CD4-positive, alpha-beta T cell (primary cell): ENCODE measurements around the gene IFI27L2. TPM values are rescaled to one million over a fixed set of nuclear protein-coding genes. Genes with fewer than 3 reads are reported as not detected.
"Not testable (repeated sequence)": the region's sequence is repeated elsewhere in the genome, so short reads cannot be mapped to it uniquely, and the experiment has no call there.

Experiments used
- ATAC-seq: fragments of 200-7000 bp; cut with Tn5 transposase; one replicate; pipeline ENCODE4 v1.10.0; 2022; ENCODE audit warnings: mild to moderate bottlenecking; ENCODE audit not compliant: poor library complexity
- CTCF ChIA-PET: fragments of 350-600 bp; sonication (Branson Sonifier 250); formaldehyde crosslinking; loops from one replicate; lab custom pipeline; 2021; ENCODE audit warnings: antibody characterized with exemption, inconsistent platforms; lab: Charles Lee
- POLR2A ChIA-PET: fragments of 350-600 bp; sonication (Branson Sonifier 250); formaldehyde crosslinking; loops from one replicate; lab custom pipeline; 2021; ENCODE audit warnings: antibody characterized with exemption, inconsistent platforms; lab: Charles Lee
- DNase-seq, 14 experiments: peaks; one replicate each; pipeline ENCODE4 v3.0.0-alpha.2; 2013 to 2020; ENCODE audit warnings: mixed read lengths in 2 of 14
- H3K27ac ChIP-seq, 2 donors: one replicate each; pipeline versions ENCODE4 v1.5.1 to v1.7.0; 2013; ENCODE audit warnings: low read length in 2 of 2, low read depth in 1 of 2, mild to moderate bottlenecking in 1 of 2
- H3K27me3 ChIP-seq, 2 experiments: 1 replicate in 1 of 2; 2 replicates in 1 of 2; pipeline versions ENCODE4 v1.6.1 to v1.7.0; 2013; ENCODE audit warnings: low read length in 2 of 2, control low read depth in 1 of 2, mild to moderate bottlenecking in 1 of 2, moderate library complexity in 1 of 2; ENCODE audit not compliant: insufficient read depth in 2 of 2, control insufficient read depth in 1 of 2
- H3K36me3 ChIP-seq: one replicate; pipeline ENCODE4 v1.6.1; 2013; ENCODE audit warnings: low read length, control low read depth; ENCODE audit not compliant: insufficient read depth
- H3K4me1 ChIP-seq: one replicate; pipeline ENCODE4 v1.6.1; 2013; ENCODE audit warnings: low read length, control low read depth; ENCODE audit not compliant: insufficient read depth
- H3K4me3 ChIP-seq: one replicate; pipeline ENCODE4 v1.5.1; 2013; ENCODE audit warnings: mild to moderate bottlenecking, low read length, moderate library complexity
- H3K9me3 ChIP-seq, 2 experiments: 1 replicate in 1 of 2; 2 replicates in 1 of 2; pipeline versions ENCODE4 v1.6.1 to v1.7.0; 2013; ENCODE audit warnings: low read length in 2 of 2, mild to moderate bottlenecking in 2 of 2, control low read depth in 1 of 2, moderate library complexity in 1 of 2; ENCODE audit not compliant: control insufficient read depth in 1 of 2, insufficient read depth in 1 of 2
- H3K27ac Mint-ChIP-seq: one replicate; pipeline ENCODE4 v1.8.0; 2020; ENCODE audit warnings: mixed read lengths
- H3K27me3 Mint-ChIP-seq: one replicate; pipeline ENCODE4 v1.8.0; 2021; ENCODE audit warnings: mixed read lengths
- H3K36me3 Mint-ChIP-seq: one replicate; pipeline ENCODE4 v1.8.0; 2021; ENCODE audit warnings: low read depth, mixed read lengths
- H3K4me1 Mint-ChIP-seq: one replicate; pipeline ENCODE4 v1.8.0; 2021; ENCODE audit warnings: low read depth, mixed read lengths
- H3K4me3 Mint-ChIP-seq: one replicate; pipeline ENCODE4 v1.8.0; 2020; ENCODE audit warnings: mild to moderate bottlenecking, mixed read lengths
- H3K9me3 Mint-ChIP-seq: one replicate; pipeline ENCODE4 v1.8.0; 2020; ENCODE audit warnings: mixed read lengths
- CTCF ChIP-seq: fragments of 200-600 bp; IDR thresholded peaks from one replicate; pipeline ENCODE4 v1.8.0; 2022; ENCODE audit warnings: antibody characterized with exemption, mild to moderate bottlenecking
- intact Hi-C, 2 experiments: fragments of 100-400 bp; cut with DNase I in 1 of 2; cut with micrococcal nuclease in 1 of 2; formaldehyde crosslinking; loops; one replicate each; pipeline versions ENCODE4 v1.15.1 to v1.9.0; 2023 to 2025; cut with DNase I, micrococcal nuclease
- total RNA-seq, 174 experiments: library from RNA in 2 of 174; stranded (reverse) in 2 of 174; gene quantifications; one replicate each; pipeline ENCODE4 v1.2.3 and lab custom pipeline; 2021 to 2026

Gene IFI27L2
- total RNA-seq, 2 experiments from 2014 or later: 21.5 to 22.2 TPM

DNA sequence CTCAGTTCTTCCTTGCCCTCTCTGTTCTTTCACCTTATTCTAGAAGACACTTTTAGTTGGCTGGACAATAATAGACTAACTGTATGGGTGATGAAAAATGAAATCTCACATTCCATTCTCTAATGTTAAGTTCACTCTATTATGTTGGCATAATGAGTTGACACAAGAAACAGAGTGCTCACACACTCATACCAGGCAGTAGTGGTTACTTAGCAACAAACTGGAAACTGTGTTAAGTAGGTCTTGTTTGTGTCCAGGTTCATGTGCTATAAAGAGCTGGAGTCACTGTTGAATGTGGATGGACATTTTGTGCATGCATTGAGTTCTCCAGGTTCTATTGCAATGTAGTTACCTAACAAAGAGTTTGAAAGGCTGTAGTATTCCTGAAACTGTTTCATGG, 27.8 kb upstream of the IFI27L2 start:
- H3K27me3 ChIP-seq: peaks cover 2 to 3% of the 10 kb centered on the region in 2 experiments
- no peak overlapping the region for H3K27ac ChIP-seq
- peaks cover 40% of the 10 kb centered on the region for H3K4me1 ChIP-seq
- TF ChIP-seq CTCF: no peak
- no peaks in the 10 kb centered on the region for H3K36me3 ChIP-seq
- CTCF ChIA-PET: interaction anchor here (0.7 to 2.0 kb wide), 2 partner anchors 20 to 25 kb away, joined by 3 to 9 read pairs; no protein-coding TSS in a partner anchor
- H3K27me3 Mint-ChIP-seq: peaks cover 10% of the 10 kb centered on the region
- H3K4me1 Mint-ChIP-seq: peaks cover 49% of the 10 kb centered on the region
- no peak for ATAC-seq
- no peak overlapping the region for H3K27ac Mint-ChIP-seq
- no peaks in the 10 kb centered on the region for H3K36me3 Mint-ChIP-seq
- no peaks in the 10 kb centered on the region for H3K9me3 Mint-ChIP-seq
- H3K4me3 Mint-ChIP-seq: no peak overlapping the region
- DNase-seq: no peak
- intact Hi-C loops: no loop called here
- POLR2A ChIA-PET: interaction anchor here (2.0 to 3.0 kb wide), 2 partner anchors 18 to 20 kb away, joined by 13 to 24 read pairs; partner anchors contain the start of gene PPP4R4
- H3K4me3 ChIP-seq: no peak overlapping the region
- no peaks in the 10 kb centered on the region for H3K9me3 ChIP-seq

DNA sequence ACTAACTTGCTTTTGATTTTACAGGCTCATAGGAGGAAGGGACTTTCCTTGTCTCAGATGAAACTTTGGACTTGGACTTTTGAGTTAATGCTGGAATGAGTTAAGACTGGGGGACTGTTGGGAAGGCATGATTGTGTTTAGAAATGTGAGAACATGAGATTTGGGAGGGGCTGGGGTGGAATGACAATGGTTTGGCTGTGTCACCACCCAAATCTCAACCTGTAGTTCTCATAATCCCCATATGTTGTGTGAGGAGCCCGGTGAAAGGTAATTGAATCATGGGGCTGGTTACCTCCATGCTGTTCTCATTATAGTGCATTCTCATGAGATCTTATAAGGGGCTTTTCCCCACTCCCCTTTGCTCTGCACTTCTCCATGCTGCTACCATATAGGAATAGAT, 26.7 kb upstream of the IFI27L2 start:
- H3K4me3 Mint-ChIP-seq, H3K36me3 ChIP-seq, CTCF ChIA-PET, H3K27ac Mint-ChIP-seq, ATAC-seq, H3K4me3 ChIP-seq, H3K36me3 Mint-ChIP-seq, DNase-seq, intact Hi-C loops, H3K9me3 ChIP-seq, H3K27me3 ChIP-seq, H3K27ac ChIP-seq, H3K9me3 Mint-ChIP-seq: not testable (repeated sequence)
- H3K4me1 ChIP-seq: peaks cover 32% of the 10 kb centered on the region
- peaks cover 40% of the 10 kb centered on the region for H3K4me1 Mint-ChIP-seq
- POLR2A ChIA-PET: interaction anchor here (3.0 kb wide), 1 partner anchor 19 kb away, joined by 24 read pairs; the partner anchor contains the start of gene PPP4R4
- peaks cover 10% of the 10 kb centered on the region for H3K27me3 Mint-ChIP-seq

GRCh38 chr14:94153750-94154342, 24.4 kb upstream of the IFI27L2 start:
- no peak overlapping the region for H3K27ac Mint-ChIP-seq
- peaks cover 10% of the 10 kb centered on the region for H3K27me3 Mint-ChIP-seq
- no peak overlapping the region for H3K4me3 Mint-ChIP-seq
- Histone ChIP-seq H3K27me3 (peaks cover 3% of the 10 kb centered on the region in 2 experiments), H3K4me3 (no peak overlapping the region), H3K36me3 (no peaks in the 10 kb centered on the region), H3K27ac (no peak overlapping the region), H3K4me1 (peaks cover 18% of the 10 kb centered on the region), H3K9me3 (no peaks in the 10 kb centered on the region)
- no peak for ATAC-seq
- DNase-seq: no peak
- CTCF ChIA-PET: no interaction called here
- H3K4me1 Mint-ChIP-seq: peaks cover 19% of the 10 kb centered on the region
- POLR2A ChIA-PET: no interaction called here
- no peak for TF ChIP-seq CTCF
- intact Hi-C loops: no loop called here
- no peaks in the 10 kb centered on the region for H3K36me3 Mint-ChIP-seq
- H3K9me3 Mint-ChIP-seq: no peaks in the 10 kb centered on the region
